Measurements from ENCODE around the gene ROBO1. TPM values are rescaled to one million over a fixed set of nuclear protein-coding genes. Genes with fewer than 3 reads are reported as not detected.

ROBO1 gene
- total RNA-seq, 1 experiment from 2014 or later, result 33.9 TPM

DNA sequence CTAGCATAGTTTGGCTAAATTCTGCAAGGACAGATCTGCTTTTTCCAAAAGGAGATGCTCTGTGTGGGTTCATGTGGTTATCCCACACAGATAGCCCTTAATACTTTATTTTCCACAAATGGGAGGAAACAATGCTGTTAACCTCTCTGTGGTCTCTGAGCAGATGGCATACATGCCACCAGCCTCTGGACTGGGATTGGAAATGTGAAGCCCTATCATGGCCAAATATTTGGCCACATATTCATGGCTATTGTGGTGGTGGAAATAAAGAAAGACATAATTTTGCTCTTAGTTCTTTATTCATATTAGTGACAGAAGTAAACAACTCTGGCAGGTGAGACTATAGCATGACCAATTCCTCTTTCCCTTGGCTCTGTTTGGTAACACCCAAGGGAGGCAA, 726.2 kb downstream of the ROBO1 start:
- TF ChIP-seq, protein P1, sequence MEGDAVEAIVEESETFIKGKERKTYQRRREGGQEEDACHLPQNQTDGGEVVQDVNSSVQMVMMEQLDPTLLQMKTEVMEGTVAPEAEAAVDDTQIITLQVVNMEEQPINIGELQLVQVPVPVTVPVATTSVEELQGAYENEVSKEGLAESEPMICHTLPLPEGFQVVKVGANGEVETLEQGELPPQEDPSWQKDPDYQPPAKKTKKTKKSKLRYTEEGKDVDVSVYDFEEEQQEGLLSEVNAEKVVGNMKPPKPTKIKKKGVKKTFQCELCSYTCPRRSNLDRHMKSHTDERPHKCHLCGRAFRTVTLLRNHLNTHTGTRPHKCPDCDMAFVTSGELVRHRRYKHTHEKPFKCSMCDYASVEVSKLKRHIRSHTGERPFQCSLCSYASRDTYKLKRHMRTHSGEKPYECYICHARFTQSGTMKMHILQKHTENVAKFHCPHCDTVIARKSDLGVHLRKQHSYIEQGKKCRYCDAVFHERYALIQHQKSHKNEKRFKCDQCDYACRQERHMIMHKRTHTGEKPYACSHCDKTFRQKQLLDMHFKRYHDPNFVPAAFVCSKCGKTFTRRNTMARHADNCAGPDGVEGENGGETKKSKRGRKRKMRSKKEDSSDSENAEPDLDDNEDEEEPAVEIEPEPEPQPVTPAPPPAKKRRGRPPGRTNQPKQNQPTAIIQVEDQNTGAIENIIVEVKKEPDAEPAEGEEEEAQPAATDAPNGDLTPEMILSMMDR (IDR thresholded peaks at IDR 0.05; ENCODE audit: unreplicated experiment), result no peak
- H3K4me3 Mint-ChIP-seq (ENCODE audit: low read depth, unreplicated experiment), result no peak overlapping the region
- H3K27me3 Mint-ChIP-seq (ENCODE audit: unreplicated experiment), result no peaks in the 10 kb centered on the region
- H3K4me1 Mint-ChIP-seq (ENCODE audit: low read depth, unreplicated experiment), result no peaks in the 10 kb centered on the region
- H3K36me3 Mint-ChIP-seq (ENCODE audit: insufficient read depth, unreplicated experiment), result no peaks in the 10 kb centered on the region
- intact Hi-C loops (cut with micrococcal nuclease; ENCODE audit: unreplicated experiment), result no loop called here
- CTCF ChIA-PET, result no interaction called here
- DNase-seq, result no peak
- BruUV-seq (replicated peaks), result no TSS peak
- H3K27ac Mint-ChIP-seq (ENCODE audit: unreplicated experiment), result no peak overlapping the region
- no peaks in the 10 kb centered on the region for H3K9me3 Mint-ChIP-seq (ENCODE audit: low read depth, unreplicated experiment)

- H3K9me3 Mint-ChIP-seq (ENCODE audit: low read depth, unreplicated experiment), result no peaks in the 10 kb centered on the region
- CTCF ChIA-PET, result no interaction called here
- DNase-seq, result no peak
- no peak overlapping the region for H3K27ac Mint-ChIP-seq (ENCODE audit: unreplicated experiment)
- TF ChIP-seq, protein P1 (IDR thresholded peaks at IDR 0.05; ENCODE audit: unreplicated experiment), result no peak
- no peaks in the 10 kb centered on the region for H3K36me3 Mint-ChIP-seq (ENCODE audit: insufficient read depth, unreplicated experiment)
- H3K27me3 Mint-ChIP-seq (ENCODE audit: unreplicated experiment), result no peaks in the 10 kb centered on the region
- no TSS peak for BruUV-seq (replicated peaks)
- H3K4me3 Mint-ChIP-seq (ENCODE audit: low read depth, unreplicated experiment), result no peak overlapping the region
- intact Hi-C loops (cut with micrococcal nuclease; ENCODE audit: unreplicated experiment), result no loop called here
- H3K4me1 Mint-ChIP-seq (ENCODE audit: low read depth, unreplicated experiment), result no peaks in the 10 kb centered on the region
Observed at GRCh38 chr3:79040701-79041100, 727.1 kb downstream of the ROBO1 start.

GRCh38 chr3:79040091-79040490, 727.7 kb downstream of the ROBO1 start:
- H3K36me3 Mint-ChIP-seq (ENCODE audit: insufficient read depth, unreplicated experiment), result no peaks in the 10 kb centered on the region

DNA sequence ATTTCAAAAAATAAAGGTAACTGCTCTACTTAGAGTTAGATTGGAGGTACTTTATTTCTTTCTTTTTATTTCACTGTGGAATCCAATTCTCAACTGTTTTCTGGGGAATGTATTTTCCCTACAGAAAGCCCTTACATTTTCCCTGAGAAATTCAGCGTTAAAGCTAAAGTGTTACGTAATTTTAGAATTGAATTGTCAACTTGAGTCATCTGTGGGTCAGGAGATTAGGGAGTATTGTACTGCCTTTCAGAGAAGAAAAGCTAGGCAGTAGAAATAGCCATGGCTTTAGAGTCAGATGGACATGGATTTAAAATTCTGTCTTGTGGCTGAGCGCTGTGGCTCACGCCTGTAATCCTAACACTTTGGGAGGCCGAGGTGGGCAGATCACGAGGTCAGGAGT, 728.6 kb downstream of the ROBO1 start:
- no peaks in the 10 kb centered on the region for H3K4me1 Mint-ChIP-seq (ENCODE audit: low read depth, unreplicated experiment)
- TF ChIP-seq, protein P1 (IDR thresholded peaks at IDR 0.05; ENCODE audit: unreplicated experiment), result no peak
- no peaks in the 10 kb centered on the region for H3K27me3 Mint-ChIP-seq (ENCODE audit: unreplicated experiment)
- DNase-seq, result no peak
- CTCF ChIA-PET, result no interaction called here
- no peaks in the 10 kb centered on the region for H3K9me3 Mint-ChIP-seq (ENCODE audit: low read depth, unreplicated experiment)
- intact Hi-C loops (cut with micrococcal nuclease; ENCODE audit: unreplicated experiment), result loop anchor here (5.0 kb wide), 1 partner anchor 323 kb away; no protein-coding TSS in a partner anchor
- BruUV-seq (replicated peaks), result no TSS peak
- H3K36me3 Mint-ChIP-seq (ENCODE audit: insufficient read depth, unreplicated experiment), result no peaks in the 10 kb centered on the region
- H3K27ac Mint-ChIP-seq (ENCODE audit: unreplicated experiment), result no peak overlapping the region
- no peak overlapping the region for H3K4me3 Mint-ChIP-seq (ENCODE audit: low read depth, unreplicated experiment)

More at GRCh38 chr3:79040091-79040490, 727.7 kb downstream of the ROBO1 start:
- TF ChIP-seq, protein P1 (IDR thresholded peaks at IDR 0.05; ENCODE audit: unreplicated experiment), result no peak
- CTCF ChIA-PET, result interaction anchor here (0.6 kb wide), 2 partner anchors 17 to 301 kb away, joined by 3 to 6 read pairs; no protein-coding TSS in a partner anchor
- no peaks in the 10 kb centered on the region for H3K9me3 Mint-ChIP-seq (ENCODE audit: low read depth, unreplicated experiment)
- intact Hi-C loops (cut with micrococcal nuclease; ENCODE audit: unreplicated experiment), result no loop called here
- H3K4me3 Mint-ChIP-seq (ENCODE audit: low read depth, unreplicated experiment), result no peak overlapping the region
- BruUV-seq (replicated peaks), result no TSS peak
- no peak for DNase-seq
- H3K27me3 Mint-ChIP-seq (ENCODE audit: unreplicated experiment), result no peaks in the 10 kb centered on the region
- no peak overlapping the region for H3K27ac Mint-ChIP-seq (ENCODE audit: unreplicated experiment)
- H3K4me1 Mint-ChIP-seq (ENCODE audit: low read depth, unreplicated experiment), result no peaks in the 10 kb centered on the region
